ENCODE measurements around the gene TPSB2. TPM values are rescaled to one million over a fixed set of nuclear protein-coding genes. Genes with fewer than 3 reads are reported as not detected.
A peak's percentile ranks its signal among the peaks of the same experiment; 100 is the strongest.

The TPSB2 gene
- total RNA-seq, 2 donors from 2014 or later = 39.1 to 92.9 TPM

GRCh38 chr16:1197237-1197866, 32.6 kb downstream of the TPSB2 start:
- DNase-seq = no peak
- Histone ChIP-seq H3K4me3 (no peak overlapping the region), H3K4me1 (no peaks in the 10 kb centered on the region), H3K27ac (no peak overlapping the region), H3K27me3 (no peaks in the 10 kb centered on the region), H3K9ac (ENCODE audit: low read depth in 2 of 2, low read length in 2 of 2) (no peak overlapping the region), H3K36me3 (no peaks in the 10 kb centered on the region), H3K9me3 (no peaks in the 10 kb centered on the region)
- TF ChIP-seq CTCF (IDR thresholded peaks at IDR 0.05) = no peak
- intact Hi-C loops (cut with DNase I) = no loop called here

- Histone ChIP-seq H3K4me3 (no peak overlapping the region), H3K4me1 (no peaks in the 10 kb centered on the region), H3K36me3 (no peaks in the 10 kb centered on the region), H3K27ac (no peak overlapping the region), H3K9ac (ENCODE audit: low read depth in 2 of 2, low read length in 2 of 2) (no peak overlapping the region), H3K9me3 (no peaks in the 10 kb centered on the region), H3K27me3 (no peaks in the 10 kb centered on the region)
- no peak for TF ChIP-seq CTCF (IDR thresholded peaks at IDR 0.05)
- intact Hi-C loops (cut with DNase I) = no loop called here
- no peak for DNase-seq
Observed at GRCh38 chr16:1196494-1196893, 33.5 kb downstream of the TPSB2 start.

GRCh38 chr16:1195393-1195666, 34.7 kb downstream of the TPSB2 start:
- no peaks in the 10 kb centered on the region for H3K9me3 ChIP-seq
- no peak overlapping the region for H3K27ac ChIP-seq
- no peak for TF ChIP-seq CTCF (IDR thresholded peaks at IDR 0.05)
- no peaks in the 10 kb centered on the region for H3K36me3 ChIP-seq
- H3K4me3 ChIP-seq = no peak overlapping the region
- DNase-seq = no peak
- intact Hi-C loops (cut with DNase I) = no loop called here
- H3K4me1 ChIP-seq = no peaks in the 10 kb centered on the region
- no peaks in the 10 kb centered on the region for H3K27me3 ChIP-seq
- no peak overlapping the region for H3K9ac ChIP-seq (ENCODE audit: low read depth in 2 of 2, low read length in 2 of 2)

GRCh38 chr16:1194665-1195392, 35.2 kb downstream of the TPSB2 start:
- DNase-seq = peak; percentile 24

GRCh38 chr16:1193825-1194581, 36.0 kb downstream of the TPSB2 start:
- Histone ChIP-seq H3K9me3 (no peaks in the 10 kb centered on the region), H3K4me3 (no peak overlapping the region), H3K27me3 (no peaks in the 10 kb centered on the region), H3K9ac (ENCODE audit: low read depth in 2 of 2, low read length in 2 of 2) (no peak overlapping the region), H3K4me1 (no peaks in the 10 kb centered on the region), H3K36me3 (no peaks in the 10 kb centered on the region), H3K27ac (no peak overlapping the region)
- intact Hi-C loops (cut with DNase I) = no loop called here
- DNase-seq = no peak
- TF ChIP-seq CTCF (IDR thresholded peaks at IDR 0.05) = no peak

More at GRCh38 chr16:1194665-1195392, 35.2 kb downstream of the TPSB2 start:
- intact Hi-C loops (cut with DNase I) = no loop called here
- no peaks in the 10 kb centered on the region for H3K4me1 ChIP-seq
- no peaks in the 10 kb centered on the region for H3K36me3 ChIP-seq
- H3K9me3 ChIP-seq = no peaks in the 10 kb centered on the region
- peak; percentile 66 for TF ChIP-seq CTCF (IDR thresholded peaks at IDR 0.05)
- no peak overlapping the region for H3K27ac ChIP-seq
- H3K27me3 ChIP-seq = no peaks in the 10 kb centered on the region
- no peak overlapping the region for H3K4me3 ChIP-seq
- no peak overlapping the region for H3K9ac ChIP-seq (ENCODE audit: low read depth in 2 of 2, low read length in 2 of 2)
